Spleen (tissue), 7 donors: ENCODE measurements around the gene AMPH.

Source experiments
- CTCF ChIP-seq, 11 experiments: fragments of 200-600 bp in 7 of 11; fragments of 450-650 bp in 4 of 11; sonication (generic) in 4 of 11; IDR thresholded peaks in 8 of 11; conservative IDR thresholded peaks in 3 of 11; 1 replicate in 7 of 11; 2 replicates in 4 of 11; pipeline versions ENCODE4 v1.4.0 to v1.8.0; 2016 to 2021; ENCODE audit warnings: antibody characterized with exemption in 11 of 11, inconsistent platforms in 4 of 11, mild to moderate bottlenecking in 1 of 11
- POLR2A ChIP-seq, 3 donors: fragments of 450-650 bp; IDR thresholded peaks; one replicate each; pipeline ENCODE4 v1.5.1; 2017; ENCODE audit warnings: antibody characterized with exemption in 3 of 3, mild to moderate bottlenecking in 1 of 3
- POLR2AphosphoS5 ChIP-seq, 3 donors: sonication (generic); formaldehyde crosslinking; IDR thresholded peaks; one replicate each; pipeline ENCODE4 v1.5.1; 2017; ENCODE audit warnings: antibody characterized with exemption in 3 of 3
- donor health status: DM: no; HTN: no; CAD: no; lungs with moderate emphysema.
- donor health status: DM: no; HTN: no; CAD: no.
- donor health status: DM: no; HTN: no; CAD: no.

GRCh38 chr7:38563741-38564140, 67.4 kb downstream of the AMPH start:
- no peak for TF ChIP-seq CTCF (IDR thresholded peaks at IDR 0.05 in 8 of 11, conservative IDR thresholded peaks at IDR 0.05 in 3 of 11)
- no peak for TF ChIP-seq POLR2A (IDR thresholded peaks at IDR 0.05)
- TF ChIP-seq POLR2AphosphoS5 (IDR thresholded peaks at IDR 0.05), result no peak
